Aortic smooth muscle cell (primary cell): ENCODE measurements around the gene RABEP1. TPM values are rescaled to one million over a fixed set of nuclear protein-coding genes. Genes with fewer than 3 reads are reported as not detected.

Source experiments
- total RNA-seq: library from RNA; depleted of rRNA; stranded (reverse); fragments of >200 nt; gene quantifications from 2 replicates; pipeline ENCODE4 v1.2.3, GENCODE V29; 2014

The RABEP1 gene
- total RNA-seq: 54.4 and 60.9 TPM in 2 replicates

GRCh38 chr17:5281814-5282641, at the start of gene RABEP1:
RABEP1 (plus strand) TSS chr17:5282284; CDS start chr17:5282487, 203 bp downstream.

GRCh38 chr17:5234645-5235576, 47.2 kb upstream of the RABEP1 start, which contains the start of gene SCIMP:
SCIMP (minus strand) TSS chr17:5234860; CDS start chr17:5234755, 105 bp downstream.

GRCh38 chr17:5419356-5419958, 137.4 kb downstream of the RABEP1 start, which contains the start of gene NUP88:
NUP88 (minus strand) TSS chr17:5419662; CDS start chr17:5419650, 12 bp downstream.

GRCh38 chr17:5419959-5420653, 138.0 kb downstream of the RABEP1 start, which contains the start of gene RPAIN:
RPAIN (plus strand) TSS chr17:5420182; CDS start chr17:5420211, 29 bp downstream.

Other genes with a start within 250 kb of the RABEP1 start
- not detected in 2 replicates for gene SLC52A1, start 246.9 kb upstream of the RABEP1 start, total RNA-seq
- gene ZFP3, start 203.8 kb upstream of the RABEP1 start, total RNA-seq: 1.3 and 1.7 TPM in 2 replicates
- gene ZNF232, start 170.4 kb upstream of the RABEP1 start, total RNA-seq: 4.5 and 4.6 TPM in 2 replicates
- not detected in 2 replicates for gene USP6, start 166.3 kb upstream of the RABEP1 start, total RNA-seq
- gene ZNF594, start 90.4 kb upstream of the RABEP1 start, total RNA-seq: 7.8 and 7.9 TPM in 2 replicates
- not detected in 2 replicates for gene SCIMP, start 47.4 kb upstream of the RABEP1 start, total RNA-seq
- gene NUP88, start 137.4 kb downstream of the RABEP1 start, total RNA-seq: 82.4 and 112 TPM in 2 replicates
- 39.9 and 43.1 TPM in 2 replicates for gene RPAIN, start 137.9 kb downstream of the RABEP1 start, total RNA-seq
- 154 and 178 TPM in 2 replicates for gene C1QBP, start 156.9 kb downstream of the RABEP1 start, total RNA-seq
- gene DHX33, start 186.7 kb downstream of the RABEP1 start, total RNA-seq: 8.5 and 8.6 TPM in 2 replicates
- 26.3 and 31.1 TPM in 2 replicates for gene DERL2, start 203.9 kb downstream of the RABEP1 start, total RNA-seq
- gene MIS12, start 204.3 kb downstream of the RABEP1 start, total RNA-seq: 11.1 and 13.2 TPM in 2 replicates